IMR-90 (cell line): ENCODE data around the gene HCRTR1.

Experiments used
- CEBPB ChIP-seq: IDR thresholded peaks from 2 replicates; pipeline ENCODE4 v1.6.1; 2012; ENCODE audit warnings: low read depth, low read length, improper control_type of control experiment
- CTCF ChIP-seq: conservative IDR thresholded peaks from 2 replicates; pipeline ENCODE4 v1.5.1; 2012; ENCODE audit warnings: mild to moderate bottlenecking, low read depth, low read length, improper control_type of control experiment
- ELK1 ChIP-seq: fragments of 150-350 bp; IDR thresholded peaks from 2 replicates; pipeline ENCODE4 v1.6.1; 2016; ENCODE audit warnings: low read depth, mild to moderate bottlenecking, low read length, moderate library complexity, borderline replicate concordance
- MAZ ChIP-seq: IDR thresholded peaks from 2 replicates; pipeline ENCODE4 v1.6.1; 2012; ENCODE audit warnings: low read depth, mild to moderate bottlenecking, low read length, improper control_type of control experiment, moderate library complexity, borderline replicate concordance
- RCOR1 ChIP-seq: IDR thresholded peaks from 2 replicates; pipeline ENCODE4 v1.6.1; 2012; ENCODE audit warnings: mild to moderate bottlenecking, low read length, improper control_type of control experiment; ENCODE audit not compliant: insufficient replicate concordance

GRCh38 chr1:31647106-31647505, 29.6 kb downstream of the HCRTR1 start:
- TF ChIP-seq CTCF (0 out of 2 replicates have a peak, but pooled peaks have one; percentile 9), RCOR1 (no peak), CEBPB (peak; percentile 60), MAZ (no peak), ELK1 (no peak)
